GM12878 (cell line): ENCODE results near the gene MSRB1. TPM values are rescaled to one million over a fixed set of nuclear protein-coding genes. Genes with fewer than 3 reads are reported as not detected.

ENCODE experiments used
- ATAC-seq: fragments of 200-7000 bp; cut with Tn5 transposase; 3 replicates; pipeline ENCODE4 v1.9.1; 2020; ENCODE audit warnings: mild to moderate bottlenecking, moderate library complexity
- BruUV-seq: library from RNA; stranded (reverse); fragments of 400-500 nt; replicated peaks from 2 replicates; lab custom pipeline; 2021; lab: Mats Ljungman, UMichigan
- CTCF ChIA-PET: fragments of 300-600 bp; sonication (Branson Sonifier 250); formaldehyde crosslinking; extraction: SDS; loops from one replicate; lab custom pipeline; 2021; ENCODE audit warnings: inconsistent platforms; lab: Yijun Ruan, JAX
- POLR2A ChIA-PET: fragments of 350-600 bp; formaldehyde crosslinking; extraction: SDS; loops from one replicate; lab custom pipeline; 2021; ENCODE audit warnings: inconsistent platforms; lab: Charles Lee
- RAD21 ChIA-PET: fragments of 300-600 bp; sonication (Branson Sonifier 250); formaldehyde crosslinking; loops from one replicate; lab custom pipeline; 2023; ENCODE audit warnings: antibody characterized with exemption; ENCODE audit not compliant: unreplicated experiment; lab: Charles Lee
- SMC1A ChIA-PET: fragments of 300-600 bp; sonication (Branson Sonifier 250); formaldehyde crosslinking; loops from one replicate; lab custom pipeline; 2023; ENCODE audit not compliant: unreplicated experiment, uncharacterized antibody; lab: Charles Lee
- DNase-seq: peaks from one replicate; pipeline ENCODE4 v3.0.0-alpha.2; 2011; ENCODE audit warnings: low read depth, low spot score
- FAIRE-seq: peaks from 3 replicates; lab custom pipeline; 2011; peaks lifted over from hg19 to GRCh38; lab: Jason Lieb, UNC
- H2AFZ ChIP-seq: 2 replicates; pipeline ENCODE4 v1.6.0; 2011; ENCODE audit warnings: low read depth, low read length, control low read depth; ENCODE audit not compliant: control insufficient read depth
- H3K27ac ChIP-seq: 2 replicates; pipeline ENCODE4 v1.5.1; 2011; ENCODE audit warnings: control low read depth; ENCODE audit not compliant: control insufficient read depth, insufficient read depth
- H3K27me3 ChIP-seq, 2 experiments: replicated peaks in 1 of 2; 2 replicates each; pipeline versions ENCODE4 v1.6.0 to v1.6.1; 2011; ENCODE audit warnings: low read length in 1 of 2; ENCODE audit not compliant: control insufficient read depth in 2 of 2, insufficient read depth in 2 of 2
- H3K36me3 ChIP-seq, 2 experiments: 2 replicates each; pipeline ENCODE4 v1.5.1; 2011; ENCODE audit warnings: low read length in 1 of 2; ENCODE audit not compliant: control insufficient read depth in 2 of 2, insufficient read depth in 2 of 2
- H3K4me1 ChIP-seq: 2 replicates; pipeline ENCODE4 v1.6.1; 2011; ENCODE audit warnings: mild to moderate bottlenecking, low read length, moderate library complexity, mixed read lengths; ENCODE audit not compliant: control insufficient read depth, insufficient read depth
- H3K4me2 ChIP-seq: 2 replicates; pipeline ENCODE4 v1.6.0; 2011; ENCODE audit warnings: control low read depth; ENCODE audit not compliant: control insufficient read depth, insufficient read depth
- H3K4me3 ChIP-seq: fragments of 200-600 bp; sonication (generic); 2 replicates; pipeline ENCODE4 v1.5.1; 2016
- H3K79me2 ChIP-seq: 2 replicates; pipeline ENCODE4 v1.6.0; 2011; ENCODE audit warnings: low read length; ENCODE audit not compliant: control insufficient read depth, insufficient read depth
- H3K9ac ChIP-seq: 2 replicates; pipeline ENCODE4 v1.8.0; 2011; ENCODE audit warnings: low read length, control low read depth, mixed read lengths; ENCODE audit not compliant: control insufficient read depth, insufficient read depth
- H3K9me3 ChIP-seq: replicated peaks from 3 replicates; pipeline ENCODE4 v1.5.1; 2011; ENCODE audit warnings: mild to moderate bottlenecking, low read length; ENCODE audit not compliant: control insufficient read depth, insufficient read depth
- H4K20me1 ChIP-seq: 2 replicates; pipeline ENCODE4 v1.6.0; 2011; ENCODE audit not compliant: control insufficient read depth, insufficient read depth
- CBX3 ChIP-seq: fragments of 200-600 bp; sonication (generic); IDR thresholded peaks from 2 replicates; pipeline ENCODE4 v1.6.1; 2016; ENCODE audit warnings: low read depth, borderline replicate concordance
- CEBPZ ChIP-seq: fragments of 150-350 bp; IDR thresholded peaks from 2 replicates; pipeline ENCODE4 v1.6.1; 2016; ENCODE audit warnings: low read depth, low read length
- CREB1 ChIP-seq: IDR thresholded peaks from 2 replicates; pipeline ENCODE4 v1.6.1; 2012; ENCODE audit warnings: low read depth, mild to moderate bottlenecking, inconsistent platforms
- GATAD2B ChIP-seq: fragments of 450-650 bp; conservative IDR thresholded peaks from 2 replicates; pipeline ENCODE4 v1.6.1; 2017; ENCODE audit warnings: low read depth, mild to moderate bottlenecking, moderate library complexity
- IKZF2 ChIP-seq, 2 experiments: fragments of 450-650 bp; IDR thresholded peaks; 2 replicates each; pipeline ENCODE4 v1.6.1; 2017; ENCODE audit warnings: mild to moderate bottlenecking in 2 of 2, moderate library complexity in 2 of 2
- KDM1A ChIP-seq: fragments of 200-600 bp; sonication (generic); IDR thresholded peaks from 2 replicates; pipeline ENCODE4 v1.6.1; 2016; ENCODE audit warnings: borderline replicate concordance
- NBN ChIP-seq: fragments of 450-650 bp; IDR thresholded peaks from 2 replicates; pipeline ENCODE4 v1.6.1; 2016
- NR2C2 ChIP-seq: IDR thresholded peaks from 2 replicates; pipeline ENCODE4 v1.6.1; 2011; ENCODE audit warnings: borderline replicate concordance, low read depth; ENCODE audit not compliant: control insufficient read depth, insufficient read length
- PBX3 ChIP-seq: IDR thresholded peaks from 2 replicates; pipeline ENCODE4 v1.6.1; 2011; ENCODE audit warnings: mild to moderate bottlenecking, low read depth, low read length, moderate library complexity; ENCODE audit not compliant: insufficient replicate concordance
- PKNOX1 ChIP-seq: fragments of 450-650 bp; IDR thresholded peaks from 2 replicates; pipeline ENCODE4 v1.6.1; 2016; ENCODE audit warnings: mild to moderate bottlenecking
- SREBF1 ChIP-seq: IDR thresholded peaks from 2 replicates; pipeline ENCODE4 v1.6.1; 2012; ENCODE audit warnings: mild to moderate bottlenecking, low read length
- TARDBP ChIP-seq: IDR thresholded peaks from 2 replicates; pipeline ENCODE4 v1.6.1; 2016; ENCODE audit warnings: borderline replicate concordance
- ZNF592 ChIP-seq: fragments of 450-650 bp; IDR thresholded peaks from 2 replicates; pipeline ENCODE4 v1.6.1; 2017; ENCODE audit warnings: mild to moderate bottlenecking, moderate library complexity
- WGBS: methylation state at CpG from one replicate; pipeline ENCODE4 v1.1.6; 2016; ENCODE audit warnings: low lambda C conversion rate; ENCODE audit not compliant: insufficient replicate concordance, insufficient coverage; ENCODE audit errors: missing lambda C conversion rate; 5-methylcytosine and 5-hydroxymethylcytosine counted together
- in situ Hi-C: fragments of 300-500 bp; cut with MboI; formaldehyde crosslinking; loops from 9 replicates; pipeline ENCODE4 v1.14.3; 2018; ENCODE audit warnings: mixed read lengths
- intact Hi-C: fragments of 100-400 bp; cut with micrococcal nuclease; formaldehyde crosslinking; loops from one replicate; pipeline ENCODE4 v1.14.2; 2022; ENCODE audit not compliant: unreplicated experiment
- polyA plus RNA-seq, 11 experiments: library from polyadenylated mRNA; depleted of rRNA in 4 of 11; unstranded in 6 of 11; stranded (reverse) in 5 of 11; fragments of >200 nt; fragmentation: Nextera tagmentation in 4 of 11; fragmentation: Illumina TruSeq in 1 of 11; extraction: Ambion mirVana in 4 of 11; extraction: Trizol in 1 of 11; gene quantifications; 1 replicate in 1 of 11; 2 replicates in 10 of 11; pipeline versions ENCODE4 v1.2.1 to v1.2.3, GENCODE V29; 2011 to 2016; ENCODE audit warnings: inconsistent platforms in 2 of 11, missing spikeins in 2 of 11, low read depth in 1 of 11
- total RNA-seq, 4 experiments: library from RNA; depleted of rRNA in 3 of 4; stranded (reverse); fragments of >200 nt in 3 of 4; fragmentation: Illumina TruSeq in 1 of 4; extraction: Trizol in 1 of 4; gene quantifications; 2 replicates each; pipeline versions ENCODE4 v1.2.1 to v1.2.3, GENCODE V29; 2013 to 2021

The MSRB1 gene
- total and polyA plus RNA-seq, 10 of the 15 experiments (the other 5 are each of a cell fraction or from before 2014, with no cell fraction given) = 5.1 to 48.6 (median 25.7) TPM

- TF ChIP-seq CREB1 (no peak), PKNOX1 (no peak), IKZF2 (IDR thresholded peaks at IDR 0.05) (no peak), SREBF1 (no peak), CEBPZ (no peak), KDM1A (no peak), TARDBP (no peak)
- TF ChIP-seq, all 136 proteins: peak for 0
These were observed 20.6 kb downstream of the MSRB1 start (continued) for GRCh38 chr16:1922357-1922756.

- WGBS = 20% methylated on average over 15 of the region's 15 CpGs
- CTCF ChIA-PET = no interaction called here
- POLR2A ChIA-PET = no interaction called here
- TF ChIP-seq GATAD2B (no peak), CBX3 (no peak), NBN (no peak), PBX3 (no peak), ZNF592 (no peak), CREB1 (no peak), NR2C2 (no peak)
These were observed 22.2 kb downstream of the MSRB1 start for GRCh38 chr16:1920727-1921171.

More at GRCh38 chr16:1920727-1921171, 22.2 kb downstream of the MSRB1 start:
- Histone ChIP-seq H3K9me3 (no peaks in the 10 kb centered on the region), H4K20me1 (no peaks in the 10 kb centered on the region), H3K79me2 (no peaks in the 10 kb centered on the region), H3K4me2 (no peak overlapping the region), H3K4me3 (no peak overlapping the region), H3K4me1 (no peaks in the 10 kb centered on the region), H2AFZ (no peak overlapping the region), H3K27me3 (peaks cover 6% of the 10 kb centered on the region in 2 experiments; a peak in 3 of 4 replicates), H3K9ac (no peak overlapping the region), H3K36me3 (no peaks in the 10 kb centered on the region; a peak in 1 of 4 replicates), H3K27ac (no peak overlapping the region)
- FAIRE-seq = no peak
- DNase-seq = no peak
- in situ Hi-C loops (no loop called here), intact Hi-C loops (no loop called here)
- BruUV-seq = no TSS peak
- ChIA-PET RAD21 (no interaction called here), SMC1A (interaction anchor here (0.7 kb wide), 1 partner anchor 30 kb away, joined by 3 read pairs; no protein-coding TSS in a partner anchor)
- ATAC-seq = peak; percentile 92
